Measurements from ENCODE around the gene SLC1A2. TPM values are rescaled to one million over a fixed set of nuclear protein-coding genes. Genes with fewer than 3 reads are reported as not detected.

SLC1A2 gene
- total RNA-seq, 1 experiment from 2014 or later: 0.50 TPM

GRCh38 chr11:35357923-35358322, 61.4 kb downstream of the SLC1A2 start:
- ChIA-PET CTCF (no interaction called here), POLR2A (no interaction called here)
- DNase-seq (ENCODE audit: low spot score) (no peak), ATAC-seq (no peak)
- H3K9me3 Mint-ChIP-seq: no peaks in the 10 kb centered on the region
- no peak overlapping the region for H3K27ac Mint-ChIP-seq
- no peaks in the 10 kb centered on the region for H3K36me3 Mint-ChIP-seq
- H3K27me3 Mint-ChIP-seq (ENCODE audit: low read depth): peaks cover 10% of the 10 kb centered on the region
- TF ChIP-seq FOXP1 (CRISPR knock-in tag; IDR thresholded peaks at IDR 0.05; ENCODE audit: borderline replicate concordance): no peak
- TF ChIP-seq ZNF263 (CRISPR knock-in tag; IDR thresholded peaks at IDR 0.05; ENCODE audit: low read depth): no peak
- no peak for TF ChIP-seq FOXP4 (CRISPR knock-in tag; IDR thresholded peaks at IDR 0.05)
- TF ChIP-seq USF1 (CRISPR knock-in tag; IDR thresholded peaks at IDR 0.05): no peak
- TF ChIP-seq, protein P1, sequence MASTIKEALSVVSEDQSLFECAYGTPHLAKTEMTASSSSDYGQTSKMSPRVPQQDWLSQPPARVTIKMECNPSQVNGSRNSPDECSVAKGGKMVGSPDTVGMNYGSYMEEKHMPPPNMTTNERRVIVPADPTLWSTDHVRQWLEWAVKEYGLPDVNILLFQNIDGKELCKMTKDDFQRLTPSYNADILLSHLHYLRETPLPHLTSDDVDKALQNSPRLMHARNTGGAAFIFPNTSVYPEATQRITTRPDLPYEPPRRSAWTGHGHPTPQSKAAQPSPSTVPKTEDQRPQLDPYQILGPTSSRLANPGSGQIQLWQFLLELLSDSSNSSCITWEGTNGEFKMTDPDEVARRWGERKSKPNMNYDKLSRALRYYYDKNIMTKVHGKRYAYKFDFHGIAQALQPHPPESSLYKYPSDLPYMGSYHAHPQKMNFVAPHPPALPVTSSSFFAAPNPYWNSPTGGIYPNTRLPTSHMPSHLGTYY (CRISPR knock-in tag; IDR thresholded peaks at IDR 0.05): no peak
- TF ChIP-seq, protein P2, sequence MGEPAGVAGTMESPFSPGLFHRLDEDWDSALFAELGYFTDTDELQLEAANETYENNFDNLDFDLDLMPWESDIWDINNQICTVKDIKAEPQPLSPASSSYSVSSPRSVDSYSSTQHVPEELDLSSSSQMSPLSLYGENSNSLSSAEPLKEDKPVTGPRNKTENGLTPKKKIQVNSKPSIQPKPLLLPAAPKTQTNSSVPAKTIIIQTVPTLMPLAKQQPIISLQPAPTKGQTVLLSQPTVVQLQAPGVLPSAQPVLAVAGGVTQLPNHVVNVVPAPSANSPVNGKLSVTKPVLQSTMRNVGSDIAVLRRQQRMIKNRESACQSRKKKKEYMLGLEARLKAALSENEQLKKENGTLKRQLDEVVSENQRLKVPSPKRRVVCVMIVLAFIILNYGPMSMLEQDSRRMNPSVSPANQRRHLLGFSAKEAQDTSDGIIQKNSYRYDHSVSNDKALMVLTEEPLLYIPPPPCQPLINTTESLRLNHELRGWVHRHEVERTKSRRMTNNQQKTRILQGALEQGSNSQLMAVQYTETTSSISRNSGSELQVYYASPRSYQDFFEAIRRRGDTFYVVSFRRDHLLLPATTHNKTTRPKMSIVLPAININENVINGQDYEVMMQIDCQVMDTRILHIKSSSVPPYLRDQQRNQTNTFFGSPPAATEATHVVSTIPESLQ (CRISPR knock-in tag; IDR thresholded peaks at IDR 0.05): no peak
- TF ChIP-seq ZNF232 (CRISPR knock-in tag; IDR thresholded peaks at IDR 0.05): no peak
- TF ChIP-seq ZNF138 (CRISPR knock-in tag; conservative IDR thresholded peaks at IDR 0.05): no peak
- TF ChIP-seq STAT6 (CRISPR knock-in tag; conservative IDR thresholded peaks at IDR 0.05; ENCODE audit: low read depth): no peak
- TF ChIP-seq JAZF1 (CRISPR knock-in tag; IDR thresholded peaks at IDR 0.05): no peak
- TF ChIP-seq ZBTB21 (CRISPR knock-in tag; IDR thresholded peaks at IDR 0.05; ENCODE audit: borderline replicate concordance): no peak
- TF ChIP-seq PREB (CRISPR knock-in tag; IDR thresholded peaks at IDR 0.05; ENCODE audit: borderline replicate concordance): no peak
- no peak for TF ChIP-seq AR (CRISPR knock-in tag; IDR thresholded peaks at IDR 0.05)
- no peak for TF ChIP-seq ARID4B (CRISPR knock-in tag; IDR thresholded peaks at IDR 0.05; ENCODE audit: borderline replicate concordance)
- TF ChIP-seq TP53 (CRISPR knock-in tag; IDR thresholded peaks at IDR 0.05): no peak
- no peak for TF ChIP-seq GTF2I (CRISPR knock-in tag; conservative IDR thresholded peaks at IDR 0.05)
- TF ChIP-seq, protein P3, sequence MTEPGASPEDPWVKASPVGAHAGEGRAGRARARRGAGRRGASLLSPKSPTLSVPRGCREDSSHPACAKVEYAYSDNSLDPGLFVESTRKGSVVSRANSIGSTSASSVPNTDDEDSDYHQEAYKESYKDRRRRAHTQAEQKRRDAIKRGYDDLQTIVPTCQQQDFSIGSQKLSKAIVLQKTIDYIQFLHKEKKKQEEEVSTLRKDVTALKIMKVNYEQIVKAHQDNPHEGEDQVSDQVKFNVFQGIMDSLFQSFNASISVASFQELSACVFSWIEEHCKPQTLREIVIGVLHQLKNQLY (CRISPR knock-in tag; IDR thresholded peaks at IDR 0.05): no peak
- TF ChIP-seq FOXK1 (CRISPR knock-in tag; IDR thresholded peaks at IDR 0.05): no peak
- no peak for TF ChIP-seq NFYB (CRISPR knock-in tag; conservative IDR thresholded peaks at IDR 0.05; ENCODE audit: low read depth)
- TF ChIP-seq EMX1 (CRISPR knock-in tag; IDR thresholded peaks at IDR 0.05): no peak
- H3K4me1 Mint-ChIP-seq: no peaks in the 10 kb centered on the region
- no peak overlapping the region for H3K4me3 Mint-ChIP-seq
